CD14-positive monocyte (primary cell): ENCODE data around the gene TEPSIN. TPM values are rescaled to one million over a fixed set of nuclear protein-coding genes. Genes with fewer than 3 reads are reported as not detected.
A peak's percentile ranks its signal among the peaks of the same experiment; 100 is the strongest.

ENCODE experiments used
- DNase-seq, 3 donors: peaks; one replicate each; pipeline ENCODE4 v3.0.0-alpha.2; 2011 to 2022
- H2AFZ ChIP-seq: 2 replicates; pipeline ENCODE4 v1.6.0; 2012; ENCODE audit warnings: mild to moderate bottlenecking, low read depth, low read length, inconsistent platforms; ENCODE audit not compliant: insufficient read depth, poor library complexity, severe bottlenecking
- H3K27ac ChIP-seq, 2 donors: 1 replicate in 1 of 2; 2 replicates in 1 of 2; pipeline ENCODE4 v1.5.1; 2012 to 2013; ENCODE audit warnings: low read length in 2 of 2, control low read depth in 1 of 2, inconsistent platforms in 1 of 2, low read depth in 1 of 2, mild to moderate bottlenecking in 1 of 2
- H3K27me3 ChIP-seq, 2 donors: one replicate each; pipeline versions ENCODE4 v1.6.0 to v1.6.1; 2011 to 2013; ENCODE audit warnings: low read length in 2 of 2; ENCODE audit not compliant: control insufficient read depth in 2 of 2, insufficient read depth in 2 of 2
- H3K36me3 ChIP-seq, 2 donors: replicated peaks in 1 of 2; 1 replicate in 1 of 2; 2 replicates in 1 of 2; pipeline versions ENCODE4 v1.5.1 to v1.6.1; 2012 to 2013; ENCODE audit warnings: low read length in 2 of 2, control low read depth in 1 of 2, inconsistent platforms in 1 of 2, mild to moderate bottlenecking in 1 of 2; ENCODE audit not compliant: insufficient read depth in 2 of 2, control insufficient read depth in 1 of 2
- H3K4me1 ChIP-seq, 2 donors: 1 replicate in 1 of 2; 2 replicates in 1 of 2; pipeline versions ENCODE4 v1.5.1 to v1.6.1; 2012 to 2013; ENCODE audit warnings: low read length in 2 of 2, control low read depth in 1 of 2, inconsistent platforms in 1 of 2, mild to moderate bottlenecking in 1 of 2, moderate library complexity in 1 of 2; ENCODE audit not compliant: insufficient read depth in 2 of 2, control insufficient read depth in 1 of 2
- H3K4me2 ChIP-seq: replicated peaks from 2 replicates; pipeline ENCODE3; 2012; ENCODE audit warnings: low read length, moderate library complexity, mild to moderate bottlenecking; ENCODE audit not compliant: poor library complexity, severe bottlenecking; ENCODE audit errors: extremely low read depth
- H3K4me3 ChIP-seq, 3 experiments: fragments of 200-600 bp in 1 of 3; sonication (generic) in 1 of 3; replicated peaks in 1 of 3; 1 replicate in 2 of 3; 2 replicates in 1 of 3; pipeline ENCODE4 v1.5.1; 2011 to 2013; ENCODE audit warnings: low read length in 3 of 3, mild to moderate bottlenecking in 3 of 3, control low read depth in 2 of 3, low read depth in 2 of 3, inconsistent platforms in 1 of 3, moderate library complexity in 1 of 3
- H3K79me2 ChIP-seq: 2 replicates; pipeline ENCODE4 v1.6.0; 2012; ENCODE audit warnings: mild to moderate bottlenecking, control low read depth, inconsistent platforms, low read length, moderate library complexity; ENCODE audit not compliant: insufficient read depth
- H3K9ac ChIP-seq: 2 replicates; pipeline ENCODE4 v1.6.0; 2017; ENCODE audit warnings: low read length, mild to moderate bottlenecking; ENCODE audit not compliant: insufficient read depth, poor library complexity, severe bottlenecking
- H3K9me3 ChIP-seq, 2 donors: replicated peaks in 1 of 2; 1 replicate in 1 of 2; 2 replicates in 1 of 2; pipeline versions ENCODE4 v1.5.1 to v1.6.1; 2012 to 2013; ENCODE audit warnings: low read length in 2 of 2, control low read depth in 1 of 2; ENCODE audit not compliant: control insufficient read depth in 1 of 2, insufficient read depth in 1 of 2
- H4K20me1 ChIP-seq: 2 replicates; pipeline ENCODE4 v1.6.0; 2012; ENCODE audit warnings: mild to moderate bottlenecking, low read length, control low read depth, moderate library complexity; ENCODE audit not compliant: insufficient read depth
- H3K27ac Mint-ChIP-seq, 7 donors: one replicate each; pipeline ENCODE4 v1.8.0; 2020; ENCODE audit warnings: mild to moderate bottlenecking in 7 of 7, mixed read lengths in 7 of 7, moderate library complexity in 6 of 7, inconsistent platforms in 2 of 7
- H3K27me3 Mint-ChIP-seq, 3 donors: one replicate each; pipeline ENCODE4 v1.8.0; 2021 to 2022; ENCODE audit warnings: low read depth in 3 of 3, mild to moderate bottlenecking in 3 of 3, mixed read lengths in 3 of 3, moderate library complexity in 3 of 3, inconsistent platforms in 1 of 3
- H3K36me3 Mint-ChIP-seq, 2 donors: one replicate each; pipeline ENCODE4 v1.8.0; 2020; ENCODE audit warnings: mixed read lengths in 2 of 2, inconsistent platforms in 1 of 2, mild to moderate bottlenecking in 1 of 2
- H3K4me1 Mint-ChIP-seq: one replicate; pipeline ENCODE4 v1.8.0; 2020; ENCODE audit warnings: mild to moderate bottlenecking, mixed read lengths
- H3K4me3 Mint-ChIP-seq, 2 donors: one replicate each; pipeline ENCODE4 v1.8.0; 2020; ENCODE audit warnings: mild to moderate bottlenecking in 2 of 2, mixed read lengths in 2 of 2, moderate library complexity in 1 of 2
- H3K9me3 Mint-ChIP-seq, 7 donors: one replicate each; pipeline ENCODE4 v1.8.0; 2020 to 2022; ENCODE audit warnings: mixed read lengths in 7 of 7, mild to moderate bottlenecking in 6 of 7, moderate library complexity in 6 of 7, inconsistent platforms in 2 of 7
- WGBS: methylation state at CpG from one replicate; pipeline ENCODE4 v1.1.5; 2013; ENCODE audit warnings: missing lambda C conversion rate; ENCODE audit not compliant: insufficient coverage; 5-methylcytosine and 5-hydroxymethylcytosine counted together
- intact Hi-C, 2 donors: fragments of 100-400 bp; cut with micrococcal nuclease; formaldehyde crosslinking; loops; one replicate each; pipeline versions ENCODE4 v1.15.0 to v1.15.1; 2023
- polyA plus RNA-seq, 3 donors: library from polyadenylated mRNA; depleted of rRNA in 1 of 3; unstranded in 2 of 3; stranded (reverse) in 1 of 3; fragments of 300-500 nt in 2 of 3; fragments of >200 nt in 1 of 3; fragmentation: Illumina TruSeq in 2 of 3; gene quantifications; 1 replicate in 2 of 3; 2 replicates in 1 of 3; pipeline ENCODE4 v1.2.3, GENCODE V29; 2012 to 2021
- TF ChIP-seq, protein P1 (sequence below): fragments of 200-600 bp; IDR thresholded peaks from one replicate; pipeline ENCODE4 v1.8.0; 2022; ENCODE audit warnings: antibody characterized with exemption, mild to moderate bottlenecking

Gene TEPSIN
- polyA plus RNA-seq, 3 donors = 3.4 to 136 (median 4.5) TPM

DNA sequence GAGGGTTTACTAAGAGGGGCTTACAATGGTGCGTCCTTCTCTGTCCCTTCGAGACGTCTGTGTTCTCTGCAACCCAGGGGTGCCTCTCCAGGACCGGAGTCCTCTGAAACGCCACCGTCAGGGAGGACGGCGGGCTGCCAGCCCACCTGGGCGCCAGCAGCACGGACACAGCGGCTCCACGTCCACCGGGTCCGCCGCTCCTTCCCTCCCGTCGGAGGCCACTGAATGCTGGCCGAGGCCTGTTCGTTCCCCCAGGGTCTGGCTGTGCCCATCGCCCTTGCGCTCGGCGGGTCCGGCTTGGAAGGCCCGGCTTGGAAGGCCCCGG, 403 bp downstream of the TEPSIN start:
- Histone ChIP-seq H3K27me3 (no peaks in the 10 kb centered on the region), H3K36me3 (peaks cover 18 to 33% of the 10 kb centered on the region in 2 donors), H3K9ac (peak overlapping the region; percentile 97), H3K4me3 (peak overlapping the region; percentile 69 to 99 (median 70)), H4K20me1 (peaks cover 59% of the 10 kb centered on the region), H3K27ac (peak overlapping the region in 1 of 2 donors; percentile 82), H2AFZ (peak overlapping the region; percentile 88), H3K4me2 (peak overlapping the region; percentile 99), H3K4me1 (peaks cover 21 to 36% of the 10 kb centered on the region in 2 donors), H3K79me2 (peaks cover 67% of the 10 kb centered on the region), H3K9me3 (no peaks in the 10 kb centered on the region)
- no peak for DNase-seq
- Mint-ChIP-seq H3K9me3 (peaks cover 0 to 2% (median 0%) of the 10 kb centered on the region in 7 donors), H3K4me1 (peaks cover 43% of the 10 kb centered on the region), H3K27ac (peak overlapping the region in 3 of 7 donors; percentile 50 to 71 (median 51)), H3K27me3 (no peaks in the 10 kb centered on the region), H3K4me3 (peak overlapping the region; percentile 77 to 88), H3K36me3 (peaks cover 16 to 38% of the 10 kb centered on the region in 2 donors)
- WGBS = 1% methylated on average over 26 of the region's 26 CpGs
- TF ChIP-seq, protein P1, sequence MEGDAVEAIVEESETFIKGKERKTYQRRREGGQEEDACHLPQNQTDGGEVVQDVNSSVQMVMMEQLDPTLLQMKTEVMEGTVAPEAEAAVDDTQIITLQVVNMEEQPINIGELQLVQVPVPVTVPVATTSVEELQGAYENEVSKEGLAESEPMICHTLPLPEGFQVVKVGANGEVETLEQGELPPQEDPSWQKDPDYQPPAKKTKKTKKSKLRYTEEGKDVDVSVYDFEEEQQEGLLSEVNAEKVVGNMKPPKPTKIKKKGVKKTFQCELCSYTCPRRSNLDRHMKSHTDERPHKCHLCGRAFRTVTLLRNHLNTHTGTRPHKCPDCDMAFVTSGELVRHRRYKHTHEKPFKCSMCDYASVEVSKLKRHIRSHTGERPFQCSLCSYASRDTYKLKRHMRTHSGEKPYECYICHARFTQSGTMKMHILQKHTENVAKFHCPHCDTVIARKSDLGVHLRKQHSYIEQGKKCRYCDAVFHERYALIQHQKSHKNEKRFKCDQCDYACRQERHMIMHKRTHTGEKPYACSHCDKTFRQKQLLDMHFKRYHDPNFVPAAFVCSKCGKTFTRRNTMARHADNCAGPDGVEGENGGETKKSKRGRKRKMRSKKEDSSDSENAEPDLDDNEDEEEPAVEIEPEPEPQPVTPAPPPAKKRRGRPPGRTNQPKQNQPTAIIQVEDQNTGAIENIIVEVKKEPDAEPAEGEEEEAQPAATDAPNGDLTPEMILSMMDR = no peak
- intact Hi-C loops = loop anchor here in 1 of 2 donors (2.0 kb wide), 1 partner anchor 16 kb away; the partner anchor contains the start of gene CEP131

DNA sequence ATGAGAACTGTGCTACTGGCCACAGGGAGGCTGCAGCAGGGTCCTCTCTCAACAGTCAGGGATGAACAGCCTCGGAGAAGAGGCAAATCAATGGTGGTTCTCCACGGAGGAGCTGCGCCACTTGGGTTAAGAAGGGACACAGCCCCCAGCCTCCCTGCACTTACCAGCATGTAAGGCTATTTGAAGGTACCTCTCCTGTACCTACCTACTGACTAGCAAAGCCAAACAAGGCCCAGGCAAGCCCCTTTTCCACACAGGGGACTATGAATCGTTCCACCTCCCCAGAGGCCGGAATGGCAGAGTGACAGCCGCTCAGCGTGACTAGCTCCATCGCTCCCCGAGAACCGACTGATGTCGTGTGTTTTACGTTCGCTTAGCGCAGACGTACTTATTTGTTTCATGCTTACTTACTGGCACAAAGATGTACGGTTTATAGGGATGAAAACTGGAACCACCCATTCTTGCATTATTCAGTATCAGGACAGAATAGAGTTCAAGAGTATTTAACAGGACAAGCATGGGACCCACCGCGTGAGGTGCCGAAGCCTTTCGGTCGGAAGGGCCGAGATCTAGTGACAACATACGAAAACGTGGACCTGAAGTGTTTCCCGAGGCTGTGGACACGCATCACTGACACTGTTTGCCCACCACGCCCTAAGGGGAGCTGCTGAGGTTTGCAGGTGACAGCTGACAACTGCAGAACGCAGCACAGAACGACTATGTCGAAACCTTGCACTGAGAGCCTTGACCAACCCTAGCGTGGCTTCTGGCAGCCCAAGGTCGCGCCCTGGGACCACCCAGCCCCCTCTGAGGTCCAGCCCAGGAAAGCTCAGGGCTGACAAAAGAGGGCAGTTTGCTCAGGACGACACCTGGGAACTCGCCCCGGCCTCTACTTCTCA, 1.0 kb downstream of the TEPSIN start:
- H3K79me2 ChIP-seq = peaks cover 67% of the 10 kb centered on the region
- H3K4me3 ChIP-seq = peak overlapping the region; percentile 69 to 99 (median 70)
- H3K27ac Mint-ChIP-seq = peak overlapping the region in 3 of 7 donors; percentile 45 to 71 (median 51)
- peaks cover 24 to 39% of the 10 kb centered on the region in 2 donors for H3K36me3 ChIP-seq
- peak overlapping the region in 1 of 2 donors; percentile 82 for H3K27ac ChIP-seq
- peaks cover 43% of the 10 kb centered on the region for H3K4me1 Mint-ChIP-seq
- H3K27me3 Mint-ChIP-seq = no peaks in the 10 kb centered on the region
- H3K4me3 Mint-ChIP-seq = peak overlapping the region; percentile 77 to 88
- H3K4me1 ChIP-seq = peaks cover 21 to 36% of the 10 kb centered on the region in 2 donors
- H3K27me3 ChIP-seq = no peaks in the 10 kb centered on the region
- peaks cover 21 to 44% of the 10 kb centered on the region in 2 donors for H3K36me3 Mint-ChIP-seq
- intact Hi-C loops = loop anchor here in 1 of 2 donors (2.0 kb wide), 1 partner anchor 15 kb away; the partner anchor contains the start of gene CEP131
- peak overlapping the region; percentile 88 for H2AFZ ChIP-seq
- peaks cover 0 to 2% (median 0%) of the 10 kb centered on the region in 7 donors for H3K9me3 Mint-ChIP-seq
- WGBS = 67% methylated on average over 36 of the region's 36 CpGs
- H3K9ac ChIP-seq = peak overlapping the region; percentile 97
- no peaks in the 10 kb centered on the region for H3K9me3 ChIP-seq
- DNase-seq = no peak
- peaks cover 62% of the 10 kb centered on the region for H4K20me1 ChIP-seq
- TF ChIP-seq, protein P1 = no peak
- H3K4me2 ChIP-seq = peak overlapping the region; percentile 99
